GM23248 (cell line): ENCODE measurements around the gene ATP5ME.
"Not testable (repeated sequence)": the region's sequence is repeated elsewhere in the genome, so short reads cannot be mapped to it uniquely, and the experiment has no call there.

Experiments
- EZH2 ChIP-seq: fragments of 200-600 bp; sonication (generic); IDR thresholded peaks from 2 replicates; pipeline ENCODE4 v1.6.1; 2018; ENCODE audit warnings: antibody characterized with exemption, mild to moderate bottlenecking; ENCODE audit not compliant: insufficient read depth, poor library complexity, severe bottlenecking
- EZH2phosphoT487 ChIP-seq: fragments of 200-600 bp; sonication (generic); IDR thresholded peaks from 2 replicates; pipeline ENCODE4 v1.6.1; 2018; ENCODE audit warnings: antibody characterized with exemption, moderate library complexity, mild to moderate bottlenecking, low read depth; ENCODE audit not compliant: insufficient read depth

DNA sequence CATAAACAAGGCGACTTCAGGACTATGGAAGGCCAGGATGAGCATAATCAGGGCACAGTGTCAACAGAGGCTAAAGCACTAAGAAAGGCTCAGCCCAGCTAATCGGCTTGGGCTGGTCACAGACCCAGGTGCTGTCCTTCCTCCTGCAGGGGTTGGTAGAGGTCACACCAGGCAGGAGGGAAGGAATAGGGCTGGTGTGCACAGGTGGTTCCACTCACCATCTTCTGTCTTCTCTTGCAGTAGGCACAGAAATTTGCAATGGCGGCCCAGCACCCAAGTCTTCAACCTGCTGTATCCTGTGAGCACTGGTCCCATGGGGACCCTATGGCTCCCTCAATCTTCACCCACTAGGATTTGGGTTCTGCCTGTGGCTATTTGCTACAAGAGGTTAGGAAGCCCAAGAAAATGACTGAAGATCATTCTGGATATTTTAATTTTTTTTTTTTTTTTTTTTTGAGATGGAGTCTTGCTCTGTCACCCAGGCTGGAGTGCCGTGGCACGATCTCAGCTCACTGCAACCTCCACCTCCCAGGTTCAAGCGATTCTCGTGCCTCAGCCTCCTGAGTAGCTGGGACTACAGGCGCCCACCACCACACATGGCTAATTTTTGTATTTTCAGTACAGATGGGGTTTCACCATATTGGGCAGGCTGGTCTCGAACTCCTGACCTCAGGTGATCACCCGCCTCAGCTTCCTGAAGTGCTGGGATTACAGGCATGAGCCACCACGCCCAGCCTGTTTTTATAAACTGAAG lies 4.1 kb downstream of the ATP5ME start:
- not testable (repeated sequence) for TF ChIP-seq EZH2, EZH2phosphoT487
